Neural crest cell (in vitro differentiated cells): ENCODE data around the gene NDUFS6. TPM values are rescaled to one million over a fixed set of nuclear protein-coding genes. Genes with fewer than 3 reads are reported as not detected.

Experiments used
- DNase-seq: peaks from one replicate; pipeline ENCODE4 v3.0.0; 2021; ENCODE audit warnings: low read depth, mixed read lengths, low spot score
- H3K27ac Mint-ChIP-seq: one replicate; pipeline ENCODE4 v1.8.0; 2021; ENCODE audit warnings: mild to moderate bottlenecking, mixed read lengths; ENCODE audit not compliant: unreplicated experiment
- H3K27me3 Mint-ChIP-seq: 2 replicates; pipeline ENCODE4 v1.8.0; 2021; ENCODE audit warnings: low read depth, mild to moderate bottlenecking, mixed read lengths
- H3K36me3 Mint-ChIP-seq: 2 replicates; pipeline ENCODE4 v1.8.0; 2021; ENCODE audit warnings: low read depth, mild to moderate bottlenecking, mixed read lengths
- H3K4me1 Mint-ChIP-seq: 2 replicates; pipeline ENCODE4 v1.8.0; 2021; ENCODE audit warnings: mixed read lengths
- H3K4me3 Mint-ChIP-seq: one replicate; pipeline ENCODE4 v1.8.0; 2021; ENCODE audit warnings: mild to moderate bottlenecking, mixed read lengths
- H3K9me3 Mint-ChIP-seq: 2 replicates; pipeline ENCODE4 v1.8.0; 2021; ENCODE audit warnings: mixed read lengths
- CTCF ChIP-seq: fragments of 200-600 bp; sonication (generic); conservative IDR thresholded peaks from 2 replicates; pipeline ENCODE4 v1.5.0; 2021; ENCODE audit warnings: antibody characterized with exemption, mild to moderate bottlenecking
- total RNA-seq: library from RNA; stranded (reverse); gene quantifications from 2 replicates; pipeline ENCODE4 v1.2.1, GENCODE V29; 2021

NDUFS6 gene
- total RNA-seq, 1 donor from 2014 or later, result 50.2 TPM

- peak overlapping the region; percentile 100 for H3K4me3 Mint-ChIP-seq
- no peaks in the 10 kb centered on the region for H3K27me3 Mint-ChIP-seq
- H3K4me1 Mint-ChIP-seq, result peaks cover 43% of the 10 kb centered on the region
- peaks cover 15% of the 10 kb centered on the region for H3K36me3 Mint-ChIP-seq
- H3K9me3 Mint-ChIP-seq, result no peaks in the 10 kb centered on the region
- DNase-seq, result no peak
- H3K27ac Mint-ChIP-seq, result peak overlapping the region; percentile 67
- no peak for TF ChIP-seq CTCF
Observed at GRCh38 chr5:1799110-1799601, 2.1 kb upstream of the NDUFS6 start.

- H3K4me3 Mint-ChIP-seq, result peak within 1 kb of the TSS; percentile 100
- peak; percentile 83 for DNase-seq
- H3K36me3 Mint-ChIP-seq, result peaks cover 15% of the 10 kb centered on the region
- H3K4me1 Mint-ChIP-seq, result peaks cover 43% of the 10 kb centered on the region
- H3K27ac Mint-ChIP-seq, result peak within 1 kb of the TSS; percentile 99
- no peaks in the 10 kb centered on the region for H3K27me3 Mint-ChIP-seq
- TF ChIP-seq CTCF, result no peak
- H3K9me3 Mint-ChIP-seq, result no peaks in the 10 kb centered on the region
Observed at GRCh38 chr5:1799602-1800471, 1.4 kb upstream of the NDUFS6 start, which contains the start of gene MRPL36. Gene MRPL36 (minus strand): TSS chr5:1799837. CDS start chr5:1798935, 902 bp downstream.

- Mint-ChIP-seq H3K36me3 (peaks cover 12% of the 10 kb centered on the region), H3K9me3 (no peaks in the 10 kb centered on the region), H3K4me1 (peaks cover 43% of the 10 kb centered on the region), H3K4me3 (peak overlapping the region; percentile 100), H3K27ac (peak overlapping the region; percentile 99), H3K27me3 (no peaks in the 10 kb centered on the region)
- no peak for TF ChIP-seq CTCF
- DNase-seq, result peak; percentile 34
Observed at GRCh38 chr5:1800472-1801221, 560 bp upstream of the NDUFS6 start.

GRCh38 chr5:1801967-1802295 lies 724 bp downstream of the NDUFS6 start:
- H3K27ac Mint-ChIP-seq, result peak overlapping the region; percentile 13
- H3K9me3 Mint-ChIP-seq, result no peaks in the 10 kb centered on the region
- no peaks in the 10 kb centered on the region for H3K27me3 Mint-ChIP-seq
- H3K4me3 Mint-ChIP-seq, result peak overlapping the region; percentile 100
- no peak for TF ChIP-seq CTCF
- H3K36me3 Mint-ChIP-seq, result peaks cover 18% of the 10 kb centered on the region
- no peak for DNase-seq
- H3K4me1 Mint-ChIP-seq, result peaks cover 43% of the 10 kb centered on the region

GRCh38 chr5:1803192-1803591 lies 2.0 kb downstream of the NDUFS6 start:
- no peak for TF ChIP-seq CTCF
- no peak for DNase-seq
- peak overlapping the region; percentile 66 for H3K4me3 Mint-ChIP-seq
- no peak overlapping the region for H3K27ac Mint-ChIP-seq
- peaks cover 49% of the 10 kb centered on the region for H3K4me1 Mint-ChIP-seq
- peaks cover 20% of the 10 kb centered on the region for H3K36me3 Mint-ChIP-seq
- H3K9me3 Mint-ChIP-seq, result no peaks in the 10 kb centered on the region
- H3K27me3 Mint-ChIP-seq, result no peaks in the 10 kb centered on the region
